Measurements from ENCODE around the gene UBE2J1. TPM values are rescaled to one million over a fixed set of nuclear protein-coding genes. Genes with fewer than 3 reads are reported as not detected.
"Not testable (repeated sequence)": the region's sequence is repeated elsewhere in the genome, so short reads cannot be mapped to it uniquely, and the experiment has no call there.

The UBE2J1 gene
- total RNA-seq, 2 experiments from 2014 or later: 31.2 to 31.7 TPM

DNA sequence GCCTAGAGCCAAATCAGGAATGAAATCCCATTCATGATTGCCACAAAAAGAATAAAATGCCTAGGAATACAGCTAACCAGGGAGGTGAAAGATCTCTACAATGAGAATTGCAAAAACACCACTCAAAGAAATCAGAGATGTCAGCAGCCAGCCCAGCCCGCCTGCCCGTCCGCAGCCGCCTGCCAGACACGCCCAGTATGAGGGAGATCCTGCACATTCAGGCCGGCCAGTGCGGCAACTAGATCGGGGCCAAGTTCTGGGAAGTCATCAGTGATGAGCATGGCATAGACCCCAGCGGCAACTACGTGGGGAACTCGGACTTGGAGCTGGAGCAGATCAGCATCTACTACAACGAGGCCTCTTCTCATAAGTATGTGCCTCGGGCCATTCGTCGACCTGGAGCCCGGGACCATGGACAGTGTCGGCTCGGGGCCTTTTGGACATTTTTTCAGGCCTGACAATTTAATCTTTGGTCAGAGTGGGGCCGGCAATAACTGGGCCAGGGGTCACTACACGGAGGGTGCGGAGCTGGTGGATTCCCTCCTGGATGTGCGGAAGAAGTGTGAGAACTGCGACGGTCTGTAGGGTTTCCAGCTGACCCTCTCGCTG, 50.8 kb downstream of the UBE2J1 start:
- ChIA-PET POLR2A (interaction anchor here (0.5 kb wide), 1 partner anchor 55 kb away, joined by 4 read pairs; no protein-coding TSS in a partner anchor), CTCF (no interaction called here)

- POLR2A ChIA-PET: no interaction called here
- CTCF ChIA-PET: no interaction called here
These were observed 53.1 kb downstream of the UBE2J1 start for GRCh38 chr6:89299466-89299850.

- ChIA-PET CTCF (interaction anchor here (1.4 kb wide), 2 partner anchors 9 to 74 kb away, joined by 3 to 4 read pairs; no protein-coding TSS in a partner anchor), POLR2A (interaction anchor here (1.0 kb wide), 1 partner anchor 153 kb away, joined by 4 read pairs; the partner anchor contains the start of gene PM20D2)
These were observed 53.6 kb downstream of the UBE2J1 start for GRCh38 chr6:89298680-89299465.

DNA sequence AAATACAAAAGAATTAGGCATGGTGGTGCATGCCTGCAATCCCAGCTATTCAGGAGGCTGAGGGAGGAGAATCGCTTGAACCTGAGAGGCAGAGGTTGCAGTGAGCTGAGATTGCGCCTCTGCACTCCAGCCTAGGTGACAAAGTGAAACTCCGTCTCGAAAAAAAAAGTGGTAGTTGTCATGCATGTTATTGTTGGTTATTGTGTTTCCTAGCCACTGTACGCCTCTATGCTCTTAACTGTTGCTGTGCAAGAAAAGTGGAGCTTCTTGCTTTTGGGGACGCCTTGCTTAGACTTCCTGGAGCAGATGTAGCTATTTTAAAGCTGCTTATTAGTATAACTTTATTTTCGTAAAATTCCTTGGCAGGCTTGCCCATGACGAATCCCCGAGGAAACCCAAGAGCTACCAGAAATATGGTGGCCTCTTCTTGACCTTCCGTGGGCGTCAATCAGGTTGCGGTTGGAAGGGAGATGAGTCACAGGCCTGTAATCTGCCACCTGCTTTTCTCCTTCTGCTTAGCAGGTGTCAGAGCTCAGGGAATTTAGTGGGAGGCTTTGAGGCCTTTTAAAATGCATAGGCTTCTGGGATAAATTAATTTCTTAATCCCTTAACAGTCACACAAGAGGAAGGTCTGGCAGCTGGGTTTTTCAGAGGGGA, 54.7 kb downstream of the UBE2J1 start:
- CTCF ChIA-PET: interaction anchor here (0.9 to 1.4 kb wide), 4 partner anchors 8 to 75 kb away, joined by 3 to 4 read pairs (median 3); no protein-coding TSS in a partner anchor
- POLR2A ChIA-PET: interaction anchor here (0.8 to 1.0 kb wide), 4 partner anchors 54 to 218 kb away, joined by 3 to 6 read pairs (median 4); partner anchors contain the start of genes PM20D2, PNRC1 and UBE2J1

DNA sequence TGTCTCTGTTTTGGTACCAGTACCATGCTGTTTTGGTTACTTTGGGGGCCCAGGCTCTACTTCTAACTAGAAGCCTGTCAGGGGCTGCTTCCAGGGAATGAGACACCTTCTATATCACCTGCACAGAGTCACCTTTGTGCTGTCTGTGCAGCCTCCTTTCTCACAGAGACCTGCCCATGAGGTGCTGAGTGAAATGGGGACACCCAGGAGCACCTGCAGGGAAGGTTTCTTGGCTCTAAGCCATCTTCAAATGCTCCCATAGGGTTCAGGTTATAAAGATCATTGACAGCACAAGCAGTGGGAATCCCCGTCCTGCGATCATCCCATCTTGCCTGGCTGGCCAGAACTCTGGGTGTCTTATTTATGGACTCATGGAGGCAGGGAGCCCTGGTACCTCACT, 56.5 kb downstream of the UBE2J1 start:
- ChIA-PET CTCF (no interaction called here), POLR2A (no interaction called here)

GRCh38 chr6:89295116-89295515, 57.4 kb downstream of the UBE2J1 start:
- CTCF ChIA-PET, POLR2A ChIA-PET: not testable (repeated sequence)

GRCh38 chr6:89291256-89291819, 61.2 kb downstream of the UBE2J1 start:
- CTCF ChIA-PET: interaction anchor here (0.8 kb wide), 1 partner anchor 14 kb away, joined by 3 read pairs; no protein-coding TSS in a partner anchor
- POLR2A ChIA-PET: no interaction called here

DNA sequence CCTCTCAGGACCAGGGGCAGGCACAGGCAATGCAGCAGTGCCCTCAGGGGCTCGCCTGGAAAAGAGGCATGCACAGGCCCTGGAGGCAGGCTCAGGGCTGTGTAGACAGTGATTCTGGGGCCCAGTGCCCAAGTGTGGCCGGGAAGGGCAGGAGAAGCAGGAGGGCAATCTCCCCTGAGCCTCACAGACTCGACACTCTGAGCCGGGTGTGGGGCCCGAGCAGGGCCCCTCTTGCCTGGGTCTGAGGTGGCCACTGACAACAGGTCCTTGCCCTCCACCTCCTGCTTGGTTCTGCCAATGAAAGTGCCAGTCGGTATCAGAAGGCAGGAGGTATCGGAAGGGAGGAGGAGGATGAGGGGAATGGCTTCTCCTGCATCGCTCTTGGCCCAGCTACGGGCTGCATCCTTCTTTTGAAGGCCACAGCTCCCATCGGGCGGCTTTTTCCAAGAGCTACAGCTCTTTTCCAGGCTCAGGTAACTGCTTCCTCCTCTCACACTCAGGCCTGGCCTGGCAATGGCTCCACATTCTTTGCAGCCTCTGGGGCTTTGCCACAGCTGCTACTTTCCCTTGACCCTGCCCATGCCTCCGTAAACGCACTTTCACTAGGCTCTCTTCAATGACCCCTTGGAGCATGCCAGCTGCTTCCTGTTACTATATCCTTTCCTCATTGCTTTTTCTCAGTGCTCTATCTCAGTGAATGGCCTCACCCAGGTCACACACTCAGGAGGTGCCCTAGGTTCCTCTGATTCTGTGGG, 61.9 kb downstream of the UBE2J1 start:
- CTCF ChIA-PET: interaction anchor here (0.8 kb wide), 1 partner anchor 15 kb away, joined by 3 read pairs; no protein-coding TSS in a partner anchor

GRCh38 chr6:89289710-89290109, 62.8 kb downstream of the UBE2J1 start:
- CTCF ChIA-PET: interaction anchor here (1.3 kb wide), 1 partner anchor 8 kb away, joined by 3 read pairs; no protein-coding TSS in a partner anchor
- POLR2A ChIA-PET: no interaction called here

More for the DNA sequence above, 61.9 kb downstream of the UBE2J1 start:
- POLR2A ChIA-PET: interaction anchor here (0.5 kb wide), 1 partner anchor 47 kb away, joined by 5 read pairs; no protein-coding TSS in a partner anchor

GRCh38 chr6:89287351-89288028, 65.0 kb downstream of the UBE2J1 start:
- POLR2A ChIA-PET: no interaction called here
- CTCF ChIA-PET: no interaction called here

DNA sequence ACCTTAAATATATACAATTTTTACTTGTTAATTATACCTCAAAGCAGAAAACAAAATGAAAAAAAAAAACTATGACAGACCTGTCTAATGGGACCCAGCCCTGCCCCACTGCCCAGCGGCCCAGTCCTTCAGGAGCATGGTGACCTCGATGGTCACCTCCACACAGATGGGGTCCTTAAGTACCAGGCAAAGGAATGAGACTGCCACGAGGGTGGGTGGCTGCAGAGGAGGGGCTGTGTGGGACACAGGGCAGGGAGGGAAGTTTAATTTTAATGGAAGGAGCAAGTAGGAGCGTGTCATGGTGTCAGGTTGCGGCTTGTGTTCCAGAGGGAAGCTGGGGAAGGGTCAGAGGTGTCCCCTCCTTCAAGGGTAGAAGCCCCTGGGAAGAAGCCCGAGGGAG, 66.0 kb downstream of the UBE2J1 start:
- ChIA-PET CTCF (no interaction called here), POLR2A (no interaction called here)

DNA sequence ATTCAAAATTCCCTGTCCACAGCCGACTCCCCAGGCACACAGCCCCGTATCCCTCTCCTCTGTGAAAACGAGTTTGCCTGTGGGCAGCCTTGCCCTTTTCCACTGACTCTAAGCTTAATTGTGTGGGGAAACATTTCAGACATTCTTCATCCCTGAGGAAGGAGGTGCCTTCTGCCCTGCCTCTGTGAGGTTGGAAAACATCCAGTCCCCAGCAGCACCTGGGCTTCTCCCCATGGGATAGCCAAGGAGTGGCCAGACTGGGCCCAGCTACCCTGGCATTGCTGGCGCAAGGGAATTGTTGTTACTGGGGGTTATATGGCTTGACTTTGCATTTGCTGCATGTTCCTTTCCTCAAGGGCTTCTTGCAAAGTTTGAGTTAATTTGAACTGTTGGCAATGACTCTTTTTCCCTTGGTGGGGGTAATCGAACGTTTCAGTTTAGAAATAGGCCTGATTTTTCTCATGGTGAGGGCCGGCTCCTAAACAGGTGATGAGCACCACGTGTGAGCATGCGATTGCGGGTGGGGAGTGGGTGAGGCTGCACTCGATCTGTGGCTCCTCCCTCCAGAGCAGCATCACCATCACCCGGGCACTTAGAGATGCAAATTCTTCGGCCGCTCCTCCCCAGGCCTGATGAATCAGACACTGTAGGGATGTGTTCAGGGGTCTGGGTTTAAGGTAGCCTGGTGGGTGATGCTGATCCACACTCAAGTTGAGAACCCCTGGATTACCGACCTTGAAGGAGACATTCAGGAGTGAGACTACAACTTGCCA, 67.4 kb downstream of the UBE2J1 start:
- CTCF ChIA-PET: no interaction called here
- POLR2A ChIA-PET: no interaction called here

DNA sequence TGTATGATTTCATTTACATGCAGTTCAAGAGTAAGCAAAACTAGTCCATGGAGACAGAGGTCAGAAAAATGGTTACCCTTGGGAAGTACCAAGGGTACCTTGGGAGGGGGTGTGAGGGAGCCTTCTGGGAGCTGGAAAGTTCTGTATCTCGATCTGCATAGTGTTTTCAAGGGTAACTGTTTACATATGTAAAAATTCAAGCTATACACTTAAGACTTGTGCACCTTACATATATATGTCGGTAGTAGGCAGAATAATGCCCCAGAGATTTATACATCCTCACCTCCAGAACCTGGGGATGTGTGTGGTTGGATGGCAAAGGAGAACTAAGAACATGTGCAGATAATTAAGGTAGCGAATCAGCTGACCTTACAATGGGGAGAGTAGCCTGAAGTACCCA, 68.4 kb downstream of the UBE2J1 start:
- POLR2A ChIA-PET: no interaction called here
- CTCF ChIA-PET: no interaction called here

- CTCF ChIA-PET: no interaction called here
- POLR2A ChIA-PET: no interaction called here
These were observed 69.8 kb downstream of the UBE2J1 start for GRCh38 chr6:89282749-89283148.

DNA sequence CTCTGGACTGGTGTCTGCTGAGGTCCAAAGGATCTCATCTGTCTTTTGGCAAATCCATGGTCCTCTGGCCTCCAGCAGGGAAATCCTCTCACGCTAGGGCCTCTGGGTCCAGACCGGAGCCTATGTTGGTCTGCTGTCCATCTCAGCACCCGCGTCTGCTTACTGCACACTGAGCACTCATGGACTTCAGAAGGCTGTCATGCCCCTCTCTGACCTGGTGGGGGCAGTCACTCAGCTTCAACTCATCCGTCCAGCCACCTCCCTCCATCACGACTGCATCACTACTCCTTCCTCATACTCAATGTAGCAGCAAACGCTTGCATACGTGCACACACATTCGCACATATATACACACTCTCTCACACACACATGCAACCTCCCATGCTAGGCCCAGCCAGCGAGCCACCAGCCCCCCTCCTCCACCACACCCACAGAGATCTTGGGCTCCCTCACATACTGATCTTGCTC, 70.7 kb downstream of the UBE2J1 start:
- CTCF ChIA-PET: interaction anchor here (1.0 kb wide), 1 partner anchor 29 kb away, joined by 3 read pairs; no protein-coding TSS in a partner anchor
- POLR2A ChIA-PET: no interaction called here

DNA sequence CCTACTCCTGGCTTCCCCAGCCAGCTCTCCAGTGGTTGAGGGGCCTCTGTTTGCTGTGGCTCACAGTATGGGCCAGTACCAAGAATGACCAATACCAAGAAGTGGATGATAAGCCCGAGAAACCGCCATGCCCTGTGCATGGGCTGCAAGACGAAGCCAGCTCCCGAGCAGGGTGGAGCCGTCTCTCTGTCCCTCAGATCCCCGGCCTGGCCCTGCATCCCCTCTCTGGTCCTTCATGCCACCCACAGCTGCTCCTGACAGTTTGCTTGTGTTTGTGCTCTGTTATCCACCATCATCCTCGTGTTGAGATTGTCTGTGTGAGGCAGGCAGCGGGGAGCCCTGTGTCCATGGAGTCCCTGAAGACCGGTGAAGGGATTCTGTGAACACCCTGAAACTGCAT, 73.6 kb downstream of the UBE2J1 start:
- ChIA-PET CTCF (no interaction called here), POLR2A (interaction anchor here (1.0 kb wide), 1 partner anchor 94 kb away, joined by 8 read pairs; no protein-coding TSS in a partner anchor)
